ENCODE data around the gene FRMD6. TPM values are rescaled to one million over a fixed set of nuclear protein-coding genes. Genes with fewer than 3 reads are reported as not detected.

Gene FRMD6
- total RNA-seq, 1 experiment from 2014 or later = 9.6 TPM

DNA sequence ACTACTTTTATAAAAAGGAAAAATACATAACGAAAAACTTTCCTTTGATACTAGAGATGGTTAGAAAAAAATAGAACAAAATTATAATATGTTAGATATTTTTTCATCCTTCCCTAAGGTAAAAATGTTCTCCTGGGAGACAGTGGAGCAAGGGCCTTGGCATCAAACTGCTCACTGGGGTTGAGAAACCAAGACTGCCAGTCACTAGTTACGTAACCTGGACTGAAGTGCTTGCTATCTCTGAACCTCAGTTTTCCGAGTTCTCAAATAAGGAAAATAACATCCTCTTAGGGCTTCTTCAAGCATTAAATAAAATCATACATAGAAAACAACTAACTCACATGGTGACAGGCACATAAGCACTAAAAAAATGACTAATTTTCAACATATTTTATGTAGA is 48.2 kb upstream of the FRMD6 start:
- no peaks in the 10 kb centered on the region for H3K79me1 ChIP-seq (ENCODE audit: insufficient read depth, low read depth, low read length, poor library complexity, severe bottlenecking)
- no peak overlapping the region for H4K91ac ChIP-seq (ENCODE audit: insufficient read length, low read depth, low read length)
- H3K36me3 Mint-ChIP-seq (ENCODE audit: insufficient read depth in 1 of 3, low read depth in 3 of 3) = no peaks in the 10 kb centered on the region
- H3T11ph ChIP-seq (ENCODE audit: low read length) = no peak overlapping the region
- no peaks in the 10 kb centered on the region for H4K20me1 ChIP-seq (ENCODE audit: control insufficient read depth, insufficient read depth, insufficient read length)
- no peak overlapping the region for H3K9ac ChIP-seq (ENCODE audit: extremely low read depth, insufficient read length, low read length)
- H2BK20ac ChIP-seq (ENCODE audit: low read depth, low read length, poor library complexity, severe bottlenecking) = no peak overlapping the region
- H3K79me2 ChIP-seq (ENCODE audit: insufficient read depth, low read length) = no peaks in the 10 kb centered on the region
- no peaks in the 10 kb centered on the region for H3K9me3 ChIP-seq (ENCODE audit: control insufficient read depth, low read depth, low read length)
- H3K4ac ChIP-seq (ENCODE audit: low read depth, low read length) = no peak overlapping the region
- H3K4me1 Mint-ChIP-seq = peaks cover 14 to 16% of the 10 kb centered on the region in 2 experiments
- H2BK12ac ChIP-seq (ENCODE audit: insufficient read length, low read depth, low read length) = no peak overlapping the region
- H4K5ac ChIP-seq (ENCODE audit: insufficient read length, low read depth, low read length) = no peak overlapping the region
- H4K8ac ChIP-seq (replicated peaks; ENCODE audit: insufficient read length, low read depth, low read length) = no peak overlapping the region
- no peak overlapping the region for H2BK120ac ChIP-seq (ENCODE audit: low read depth, low read length, poor library complexity, severe bottlenecking)
- no peak overlapping the region for H2AFZ ChIP-seq (ENCODE audit: low read length)
- no peak overlapping the region for H2BK15ac ChIP-seq (ENCODE audit: low read depth, low read length)
- no peaks in the 10 kb centered on the region for H3K4me1 ChIP-seq (ENCODE audit: insufficient read depth, low read length)
- no peak overlapping the region for H2BK5ac ChIP-seq (ENCODE audit: insufficient read length, low read length)
- no peak overlapping the region for H3K18ac ChIP-seq (ENCODE audit: insufficient read length, low read depth, low read length)
- no peak overlapping the region for H3K23ac ChIP-seq (ENCODE audit: insufficient read length, low read depth, low read length)
- TF ChIP-seq CTCF (conservative IDR thresholded peaks at IDR 0.05) = no peak
- no peaks in the 10 kb centered on the region for H3K27me3 ChIP-seq (ENCODE audit: insufficient read depth, low read length)
- no peak for DNase-seq
- H3K23me2 ChIP-seq (ENCODE audit: insufficient read length, low read depth, low read length, poor library complexity, severe bottlenecking) = no peaks in the 10 kb centered on the region
- no peaks in the 10 kb centered on the region for H3K9me3 Mint-ChIP-seq
- no peak overlapping the region for H3K4me2 ChIP-seq (ENCODE audit: insufficient read depth, insufficient read length, low read length)
- H3K27me3 Mint-ChIP-seq (ENCODE audit: low read depth) = no peaks in the 10 kb centered on the region; the same call in 1 of the 2 replicates
- no peak overlapping the region for H3K14ac ChIP-seq (ENCODE audit: insufficient read depth, low read length)
- no peak overlapping the region for H3K56ac ChIP-seq (ENCODE audit: insufficient read length, low read depth, low read length)
- H3K4me3 Mint-ChIP-seq = no peak overlapping the region
- no peak overlapping the region for H2AK5ac ChIP-seq (ENCODE audit: insufficient read length, low read length)
- WGBS (ENCODE audit: extremely low coverage, insufficient read length, low lambda C conversion rate) = no CpG with 5 or more reads among the region's 3 CpGs
- H3K27ac ChIP-seq (ENCODE audit: insufficient read length, low read depth, low read length) = no peak overlapping the region
- H3K27ac Mint-ChIP-seq = no peak overlapping the region

All from H9 (cell line).